ENCODE measurements around the gene CELA1.

Gene CELA1

GRCh38 chr12:51382173-51382572, 35.7 kb upstream of the CELA1 start:
- Histone ChIP-seq H3K4me3 (ENCODE audit: low read depth, low read length, poor library complexity, severe bottlenecking) (no peak overlapping the region), H3F3A (ENCODE audit: insufficient read depth, low read length) (no peaks in the 10 kb centered on the region), H3K4me2 (ENCODE audit: low read length) (no peak overlapping the region), H3K4me1 (ENCODE audit: insufficient read depth, low read length, severe bottlenecking) (no peaks in the 10 kb centered on the region), H3K9me2 (ENCODE audit: low read depth, low read length) (no peaks in the 10 kb centered on the region), H2AFZ (ENCODE audit: low read length) (no peak overlapping the region), H3K9me3 (ENCODE audit: low read length) (no peaks in the 10 kb centered on the region), H3K36me3 (ENCODE audit: insufficient read depth, low read length) (no peaks in the 10 kb centered on the region), H4K20me1 (ENCODE audit: insufficient read depth, low read length) (no peaks in the 10 kb centered on the region), H3K9ac (ENCODE audit: low read length) (no peak overlapping the region), H3K27me3 (ENCODE audit: insufficient read depth, low read length) (no peaks in the 10 kb centered on the region), H3K27ac (ENCODE audit: low read depth, low read length, poor library complexity, severe bottlenecking) (no peak overlapping the region), H3K79me2 (ENCODE audit: insufficient read depth, low read length) (no peaks in the 10 kb centered on the region)
- TF ChIP-seq, protein P1, sequence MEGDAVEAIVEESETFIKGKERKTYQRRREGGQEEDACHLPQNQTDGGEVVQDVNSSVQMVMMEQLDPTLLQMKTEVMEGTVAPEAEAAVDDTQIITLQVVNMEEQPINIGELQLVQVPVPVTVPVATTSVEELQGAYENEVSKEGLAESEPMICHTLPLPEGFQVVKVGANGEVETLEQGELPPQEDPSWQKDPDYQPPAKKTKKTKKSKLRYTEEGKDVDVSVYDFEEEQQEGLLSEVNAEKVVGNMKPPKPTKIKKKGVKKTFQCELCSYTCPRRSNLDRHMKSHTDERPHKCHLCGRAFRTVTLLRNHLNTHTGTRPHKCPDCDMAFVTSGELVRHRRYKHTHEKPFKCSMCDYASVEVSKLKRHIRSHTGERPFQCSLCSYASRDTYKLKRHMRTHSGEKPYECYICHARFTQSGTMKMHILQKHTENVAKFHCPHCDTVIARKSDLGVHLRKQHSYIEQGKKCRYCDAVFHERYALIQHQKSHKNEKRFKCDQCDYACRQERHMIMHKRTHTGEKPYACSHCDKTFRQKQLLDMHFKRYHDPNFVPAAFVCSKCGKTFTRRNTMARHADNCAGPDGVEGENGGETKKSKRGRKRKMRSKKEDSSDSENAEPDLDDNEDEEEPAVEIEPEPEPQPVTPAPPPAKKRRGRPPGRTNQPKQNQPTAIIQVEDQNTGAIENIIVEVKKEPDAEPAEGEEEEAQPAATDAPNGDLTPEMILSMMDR (IDR thresholded peaks at IDR 0.05; ENCODE audit: low read length): no peak
- no peak for TF ChIP-seq EZH2 (IDR thresholded peaks at IDR 0.05; ENCODE audit: borderline replicate concordance, low read length)

GRCh38 chr12:51381226-51382079, 35.0 kb upstream of the CELA1 start:
- no peaks in the 10 kb centered on the region for H3K36me3 ChIP-seq (ENCODE audit: insufficient read depth, low read length)
- no peak overlapping the region for H3K9ac ChIP-seq (ENCODE audit: low read length)
- H3K4me1 ChIP-seq (ENCODE audit: insufficient read depth, low read length, severe bottlenecking): no peaks in the 10 kb centered on the region
- no peak overlapping the region for H2AFZ ChIP-seq (ENCODE audit: low read length)
- no peak overlapping the region for H3K4me2 ChIP-seq (ENCODE audit: low read length)
- H3K4me3 ChIP-seq (ENCODE audit: low read depth, low read length, poor library complexity, severe bottlenecking): no peak overlapping the region
- H3K9me2 ChIP-seq (ENCODE audit: low read depth, low read length): no peaks in the 10 kb centered on the region
- H3K27ac ChIP-seq (ENCODE audit: low read depth, low read length, poor library complexity, severe bottlenecking): no peak overlapping the region
- no peak for TF ChIP-seq EZH2 (IDR thresholded peaks at IDR 0.05; ENCODE audit: borderline replicate concordance, low read length)
- TF ChIP-seq, protein P1 (IDR thresholded peaks at IDR 0.05; ENCODE audit: low read length): no peak
- no peaks in the 10 kb centered on the region for H4K20me1 ChIP-seq (ENCODE audit: insufficient read depth, low read length)
- H3K9me3 ChIP-seq (ENCODE audit: low read length): no peaks in the 10 kb centered on the region
- no peaks in the 10 kb centered on the region for H3K27me3 ChIP-seq (ENCODE audit: insufficient read depth, low read length)
- no peaks in the 10 kb centered on the region for H3K79me2 ChIP-seq (ENCODE audit: insufficient read depth, low read length)
- H3F3A ChIP-seq (ENCODE audit: insufficient read depth, low read length): no peaks in the 10 kb centered on the region

DNA sequence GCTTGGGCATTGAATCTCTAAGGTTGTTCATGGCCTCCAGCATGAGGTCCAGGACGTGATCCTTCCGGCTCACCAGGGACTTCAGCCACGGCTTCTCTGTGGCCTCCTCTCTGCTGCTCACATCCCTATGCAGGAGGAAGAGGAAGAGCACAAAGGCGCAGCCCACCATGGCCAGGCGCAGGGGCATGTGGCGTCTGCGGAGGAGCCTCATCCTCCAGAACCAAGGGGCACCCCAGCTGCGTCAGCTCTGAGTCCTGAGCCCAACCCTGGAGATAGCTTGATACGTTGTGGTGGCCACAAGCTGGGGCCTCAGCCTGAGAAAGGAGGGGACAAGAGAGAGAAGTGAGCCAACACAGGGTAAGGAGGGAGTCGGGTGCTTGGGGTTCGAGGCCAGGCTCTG, 33.1 kb upstream of the CELA1 start:
- no peaks in the 10 kb centered on the region for H3K9me3 ChIP-seq (ENCODE audit: low read length)
- H3K27ac ChIP-seq (ENCODE audit: low read depth, low read length, poor library complexity, severe bottlenecking): no peak overlapping the region
- no peak overlapping the region for H3K4me3 ChIP-seq (ENCODE audit: low read depth, low read length, poor library complexity, severe bottlenecking)
- H3K4me1 ChIP-seq (ENCODE audit: insufficient read depth, low read length, severe bottlenecking): no peaks in the 10 kb centered on the region
- H3K79me2 ChIP-seq (ENCODE audit: insufficient read depth, low read length): no peaks in the 10 kb centered on the region
- no peak overlapping the region for H3K4me2 ChIP-seq (ENCODE audit: low read length)
- no peaks in the 10 kb centered on the region for H3F3A ChIP-seq (ENCODE audit: insufficient read depth, low read length)
- TF ChIP-seq EZH2 (IDR thresholded peaks at IDR 0.05; ENCODE audit: borderline replicate concordance, low read length): no peak
- TF ChIP-seq, protein P1 (IDR thresholded peaks at IDR 0.05; ENCODE audit: low read length): no peak
- H2AFZ ChIP-seq (ENCODE audit: low read length): no peak overlapping the region
- H3K9ac ChIP-seq (ENCODE audit: low read length): no peak overlapping the region
- H3K27me3 ChIP-seq (ENCODE audit: insufficient read depth, low read length): 0 out of 2 replicates have a peak, but pooled peaks cover 3% of the 10 kb centered on the region
- no peaks in the 10 kb centered on the region for H3K36me3 ChIP-seq (ENCODE audit: insufficient read depth, low read length)
- H3K9me2 ChIP-seq (ENCODE audit: low read depth, low read length): no peaks in the 10 kb centered on the region
- no peaks in the 10 kb centered on the region for H4K20me1 ChIP-seq (ENCODE audit: insufficient read depth, low read length)
